ENCODE results near the gene COLQ.
A peak's percentile ranks its signal among the peaks of the same experiment; 100 is the strongest.

The COLQ gene

DNA sequence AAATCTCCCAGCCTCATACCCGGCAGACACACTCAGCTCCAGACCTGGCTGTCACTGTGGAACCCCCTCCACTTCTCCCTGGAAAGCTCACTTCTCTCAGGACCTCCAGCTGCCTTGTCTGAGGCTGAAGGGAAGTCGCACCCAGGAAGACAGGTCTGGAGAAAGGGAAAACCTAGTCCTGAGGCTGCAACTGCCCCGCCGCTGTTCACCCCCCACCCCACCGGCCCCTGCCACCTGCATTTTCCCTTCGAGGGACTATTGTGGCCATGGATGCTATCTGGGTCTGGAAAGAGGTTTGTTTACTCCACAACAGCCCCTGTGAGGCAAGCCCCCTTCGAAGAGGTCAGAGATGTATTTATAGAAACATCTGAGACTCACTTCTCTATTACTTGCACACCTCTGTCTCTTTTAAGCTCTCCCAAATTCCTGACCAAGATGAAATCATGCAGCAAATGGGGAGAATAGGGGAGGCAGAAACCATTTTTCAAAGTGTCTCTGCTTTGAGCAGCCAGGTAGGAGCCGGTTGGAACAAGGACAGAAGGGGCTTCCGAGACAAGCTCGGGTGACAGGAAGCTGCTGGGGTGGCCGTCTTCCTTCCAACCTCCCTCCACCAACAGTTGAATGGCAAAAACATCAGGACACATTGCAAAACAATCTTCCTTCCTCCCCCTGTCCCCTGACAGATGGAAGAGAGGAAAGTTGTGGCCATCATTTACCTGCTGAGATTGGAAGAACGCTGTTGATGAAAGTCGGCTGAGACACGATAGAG lies 518 bp downstream of the COLQ start:
- Histone ChIP-seq H3K4me3 (peak overlapping the region; percentile 33 to 45), H3K4me1 (peaks cover 0 to 40% (median 11%) of the 10 kb centered on the region in 4 donors), H3K36me3 (no peaks in the 10 kb centered on the region), H3K27me3 (no peaks in the 10 kb centered on the region), H3K9me3 (no peaks in the 10 kb centered on the region), H3K27ac (peak overlapping the region; percentile 46 to 50)
- intact Hi-C loops (cut with DNase I; ENCODE audit: low total_unique reads) = no loop called here
- TF ChIP-seq CTCF (IDR thresholded peaks at IDR 0.05) = no peak
- no peak for DNase-seq

- TF ChIP-seq CTCF (IDR thresholded peaks at IDR 0.05) = no peak
- Histone ChIP-seq H3K4me3 (peak overlapping the region; percentile 33 to 45), H3K36me3 (no peaks in the 10 kb centered on the region), H3K4me1 (peaks cover 0 to 40% (median 11%) of the 10 kb centered on the region in 4 donors), H3K27ac (peak overlapping the region; percentile 46 to 50), H3K9me3 (no peaks in the 10 kb centered on the region), H3K27me3 (no peaks in the 10 kb centered on the region)
- intact Hi-C loops (cut with DNase I; ENCODE audit: low total_unique reads) = no loop called here
- DNase-seq = no peak
Measured at GRCh38 chr3:15520185-15520584, 1.3 kb downstream of the COLQ start.

GRCh38 chr3:15519096-15519495 lies 2.4 kb downstream of the COLQ start:
- no peak for DNase-seq
- Histone ChIP-seq H3K9me3 (no peaks in the 10 kb centered on the region), H3K4me1 (peaks cover 0 to 40% (median 11%) of the 10 kb centered on the region in 4 donors), H3K36me3 (no peaks in the 10 kb centered on the region), H3K27ac (no peak overlapping the region), H3K27me3 (no peaks in the 10 kb centered on the region), H3K4me3 (no peak overlapping the region)
- TF ChIP-seq CTCF (IDR thresholded peaks at IDR 0.05) = no peak
- intact Hi-C loops (cut with DNase I; ENCODE audit: low total_unique reads) = no loop called here

DNA sequence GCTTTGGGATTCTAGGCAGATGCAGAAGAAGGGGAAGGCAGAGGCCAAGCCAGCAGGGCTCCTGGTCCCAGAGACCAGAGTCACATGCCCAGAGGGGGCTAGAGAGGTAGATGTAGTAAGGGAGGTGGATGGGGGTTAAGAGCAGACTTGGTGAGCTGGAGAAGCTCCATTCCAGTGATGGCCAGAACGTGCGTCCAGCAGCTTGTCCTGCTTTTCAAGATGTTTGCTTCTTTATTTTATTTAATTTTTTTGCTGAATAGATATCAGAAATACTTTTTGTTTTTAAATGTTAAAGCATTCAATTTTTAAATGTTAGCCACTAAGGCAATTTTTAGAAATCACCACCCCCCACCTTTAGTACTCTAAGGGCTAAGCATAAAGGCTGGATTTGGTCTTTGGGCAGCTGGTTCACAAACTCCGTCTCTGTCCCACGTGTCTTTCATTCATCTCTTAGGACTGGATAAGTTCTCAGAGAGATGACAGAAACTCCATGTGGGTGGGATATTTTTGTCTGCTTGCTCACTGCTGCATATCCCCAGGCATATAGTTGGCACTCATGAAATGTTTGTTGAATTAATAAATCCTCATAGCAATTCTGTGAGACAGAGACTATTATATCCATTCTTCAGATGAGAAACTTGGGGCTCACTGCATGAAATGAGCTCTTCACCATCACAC lies 6.7 kb downstream of the COLQ start:
- H3K27me3 ChIP-seq = no peaks in the 10 kb centered on the region
- DNase-seq = no peak
- no peaks in the 10 kb centered on the region for H3K9me3 ChIP-seq
- no peaks in the 10 kb centered on the region for H3K36me3 ChIP-seq
- H3K4me3 ChIP-seq = no peak overlapping the region
- H3K4me1 ChIP-seq = peaks cover 0 to 13% (median 10%) of the 10 kb centered on the region in 4 donors
- intact Hi-C loops (cut with DNase I; ENCODE audit: low total_unique reads) = no loop called here
- H3K27ac ChIP-seq = no peak overlapping the region
- no peak for TF ChIP-seq CTCF (IDR thresholded peaks at IDR 0.05)

DNA sequence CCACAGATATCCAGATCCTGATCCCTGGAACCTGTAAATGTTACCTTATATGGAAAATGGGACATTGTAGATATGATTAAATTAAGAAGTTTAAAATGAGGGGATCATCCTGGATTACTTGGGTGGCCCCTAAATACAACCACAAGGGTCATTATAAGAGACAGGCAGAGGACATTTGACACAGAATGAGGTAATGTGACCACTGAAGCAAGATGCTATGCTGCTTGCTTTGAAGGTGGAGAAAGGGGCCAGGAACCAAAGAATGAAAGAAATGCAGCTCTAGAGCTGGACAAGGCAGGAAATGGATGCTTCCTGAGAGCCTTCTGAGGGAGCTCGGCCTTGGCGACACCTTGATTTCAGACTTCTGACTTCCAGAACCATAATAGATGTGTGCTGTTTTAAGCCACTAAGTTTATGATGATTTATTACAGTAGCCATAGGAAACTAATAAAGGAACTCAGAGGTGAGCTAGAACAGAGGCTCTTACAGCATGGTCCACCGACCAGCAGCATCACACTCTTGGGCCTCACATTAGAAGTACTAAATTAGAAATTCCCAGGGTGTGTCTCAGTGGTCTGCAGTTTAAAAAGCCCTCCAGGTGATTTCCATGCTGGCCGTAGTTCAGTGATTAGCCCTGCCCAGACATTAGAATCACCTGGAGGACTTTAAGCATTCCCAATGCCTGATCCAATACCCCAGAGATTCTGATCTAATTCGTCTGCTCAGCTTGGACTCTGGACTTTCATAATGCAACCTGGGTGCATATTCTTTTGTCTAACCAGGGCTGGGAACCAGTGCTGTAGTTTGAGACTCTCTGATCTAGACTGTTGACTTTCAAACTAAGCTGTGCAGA lies 7.5 kb downstream of the COLQ start:
- intact Hi-C loops (cut with DNase I; ENCODE audit: low total_unique reads) = no loop called here

More for the DNA sequence above, 7.5 kb downstream of the COLQ start:
- Histone ChIP-seq H3K27me3 (no peaks in the 10 kb centered on the region), H3K27ac (no peak overlapping the region), H3K9me3 (no peaks in the 10 kb centered on the region), H3K36me3 (no peaks in the 10 kb centered on the region), H3K4me1 (peaks cover 0 to 12% (median 10%) of the 10 kb centered on the region in 4 donors), H3K4me3 (no peak overlapping the region)
- no peak for TF ChIP-seq CTCF (IDR thresholded peaks at IDR 0.05)
- DNase-seq = no peak
